GM10266 (cell line): ENCODE results near the gene NEUROD1.

Source experiments
- DNase-seq: peaks from one replicate; pipeline ENCODE4 v3.0.0; 2012; ENCODE audit errors: extremely low spot score
- CTCF ChIP-seq: IDR thresholded peaks from 2 replicates; pipeline ENCODE4 v1.5.1; 2012; ENCODE audit warnings: mild to moderate bottlenecking, low read depth; ENCODE audit not compliant: control insufficient read depth, insufficient read depth; ENCODE audit errors: missing control alignments

The NEUROD1 gene

GRCh38 chr2:181648478-181649155, 31.7 kb downstream of the NEUROD1 start:
- no peak for DNase-seq
- no peak for TF ChIP-seq CTCF

- no peak for DNase-seq
Measured at GRCh38 chr2:181646415-181646987, 33.8 kb downstream of the NEUROD1 start.

DNA sequence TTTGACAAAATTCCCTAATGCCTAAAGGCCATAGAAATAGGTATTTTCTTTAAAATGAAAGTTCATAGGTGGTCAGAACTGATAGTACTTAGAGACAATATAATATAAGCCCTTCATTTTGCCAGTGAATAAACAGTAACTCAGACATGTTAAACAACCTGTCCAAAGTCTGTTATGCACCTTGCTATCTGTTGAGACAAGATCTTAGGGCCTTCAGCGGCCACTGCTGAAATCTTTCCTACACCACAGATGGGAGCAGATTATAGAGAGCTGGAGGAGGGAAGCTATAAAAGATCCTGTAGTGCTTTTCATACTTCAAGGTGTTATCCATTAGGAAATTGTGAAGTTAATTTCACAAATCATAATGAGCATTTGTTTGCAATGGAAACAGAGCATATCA, 37.2 kb downstream of the NEUROD1 start:
- DNase-seq: no peak

More at GRCh38 chr2:181646415-181646987, 33.8 kb downstream of the NEUROD1 start:
- TF ChIP-seq CTCF: no peak

GRCh38 chr2:181642086-181642485, 38.2 kb downstream of the NEUROD1 start:
- TF ChIP-seq CTCF: no peak
- DNase-seq: no peak

More for the DNA sequence above, 37.2 kb downstream of the NEUROD1 start:
- TF ChIP-seq CTCF: no peak

- TF ChIP-seq CTCF: no peak
- no peak for DNase-seq
Measured at GRCh38 chr2:181639686-181640085, 40.6 kb downstream of the NEUROD1 start.

GRCh38 chr2:181632733-181633401, 47.5 kb downstream of the NEUROD1 start:
- no peak for DNase-seq
- TF ChIP-seq CTCF: no peak
